PC-9 (cell line): ENCODE results near the gene ETS2.

Experiments used
- EZH2 ChIP-seq: fragments of 200-600 bp; sonication (generic); IDR thresholded peaks from 2 replicates; pipeline ENCODE4 v1.8.0; 2017; ENCODE audit warnings: antibody characterized with exemption, low read depth
- TF ChIP-seq, protein P1 (sequence below): fragments of 200-600 bp; sonication (generic); conservative IDR thresholded peaks from 2 replicates; pipeline ENCODE4 v1.6.1; 2017; ENCODE audit warnings: mixed run types, antibody characterized with exemption, mild to moderate bottlenecking, moderate library complexity

DNA sequence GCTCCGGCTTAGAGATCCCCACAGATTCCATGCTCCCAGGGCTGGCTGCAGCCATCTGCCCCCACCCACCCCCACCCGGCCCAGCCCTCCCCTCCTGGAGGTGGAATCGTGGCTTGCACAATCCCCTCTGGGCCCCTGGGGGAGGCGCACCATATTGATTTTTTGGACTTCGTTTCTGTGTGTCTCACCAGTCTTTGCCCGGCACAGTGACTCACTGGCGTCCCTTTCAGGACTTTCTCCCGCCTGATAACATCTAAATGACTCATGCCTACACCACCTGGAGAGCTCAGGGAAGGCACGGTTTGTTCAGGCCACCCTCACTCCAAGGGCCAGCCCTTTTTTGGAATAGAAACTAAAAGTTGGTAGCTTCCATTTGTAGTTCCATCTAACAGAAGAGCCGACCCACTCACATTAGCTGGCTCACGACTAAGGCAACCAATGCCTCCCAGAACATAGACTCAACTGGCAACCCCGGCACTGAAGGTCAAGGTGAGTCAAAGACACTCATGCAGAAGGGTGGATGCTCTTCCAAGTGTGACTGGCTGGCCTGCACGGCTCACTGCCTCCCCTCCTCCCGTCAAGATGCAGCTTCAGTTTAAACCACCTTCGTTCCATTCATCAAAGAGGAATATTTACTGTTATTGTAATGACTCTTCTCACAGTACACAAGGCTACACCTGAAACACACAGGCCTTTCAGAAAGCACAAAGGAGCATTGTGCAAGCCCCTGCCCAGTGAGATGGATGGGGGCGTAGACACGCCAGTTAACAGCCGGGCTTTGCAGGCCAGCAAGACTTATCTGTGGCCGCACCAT is 18.1 kb upstream of the ETS2 start:
- TF ChIP-seq, protein P1, sequence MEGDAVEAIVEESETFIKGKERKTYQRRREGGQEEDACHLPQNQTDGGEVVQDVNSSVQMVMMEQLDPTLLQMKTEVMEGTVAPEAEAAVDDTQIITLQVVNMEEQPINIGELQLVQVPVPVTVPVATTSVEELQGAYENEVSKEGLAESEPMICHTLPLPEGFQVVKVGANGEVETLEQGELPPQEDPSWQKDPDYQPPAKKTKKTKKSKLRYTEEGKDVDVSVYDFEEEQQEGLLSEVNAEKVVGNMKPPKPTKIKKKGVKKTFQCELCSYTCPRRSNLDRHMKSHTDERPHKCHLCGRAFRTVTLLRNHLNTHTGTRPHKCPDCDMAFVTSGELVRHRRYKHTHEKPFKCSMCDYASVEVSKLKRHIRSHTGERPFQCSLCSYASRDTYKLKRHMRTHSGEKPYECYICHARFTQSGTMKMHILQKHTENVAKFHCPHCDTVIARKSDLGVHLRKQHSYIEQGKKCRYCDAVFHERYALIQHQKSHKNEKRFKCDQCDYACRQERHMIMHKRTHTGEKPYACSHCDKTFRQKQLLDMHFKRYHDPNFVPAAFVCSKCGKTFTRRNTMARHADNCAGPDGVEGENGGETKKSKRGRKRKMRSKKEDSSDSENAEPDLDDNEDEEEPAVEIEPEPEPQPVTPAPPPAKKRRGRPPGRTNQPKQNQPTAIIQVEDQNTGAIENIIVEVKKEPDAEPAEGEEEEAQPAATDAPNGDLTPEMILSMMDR = no peak
- TF ChIP-seq EZH2 = no peak
